Activated naive CD4-positive, alpha-beta T cell treated with anti-CD3 and anti-CD28 coated beads, Interleukin-2, amount 50 U/mL, for 24 hours (primary cell): ENCODE measurements around the gene CSNK1G1.

Experiments used
- H3K27ac Mint-ChIP-seq: one replicate; pipeline ENCODE4 v1.8.0; 2021; ENCODE audit warnings: mild to moderate bottlenecking, mixed read lengths
- H3K27me3 Mint-ChIP-seq: one replicate; pipeline ENCODE4 v1.8.0; 2021; ENCODE audit warnings: mixed read lengths
- H3K36me3 Mint-ChIP-seq: one replicate; pipeline ENCODE4 v1.8.0; 2021; ENCODE audit warnings: mixed read lengths
- H3K4me1 Mint-ChIP-seq: one replicate; pipeline ENCODE4 v1.8.0; 2021; ENCODE audit warnings: mixed read lengths
- H3K4me3 Mint-ChIP-seq: one replicate; pipeline ENCODE4 v1.8.0; 2021; ENCODE audit warnings: mild to moderate bottlenecking, mixed read lengths
- H3K9me3 Mint-ChIP-seq: one replicate; pipeline ENCODE4 v1.8.0; 2021; ENCODE audit warnings: mixed read lengths

Gene CSNK1G1

DNA sequence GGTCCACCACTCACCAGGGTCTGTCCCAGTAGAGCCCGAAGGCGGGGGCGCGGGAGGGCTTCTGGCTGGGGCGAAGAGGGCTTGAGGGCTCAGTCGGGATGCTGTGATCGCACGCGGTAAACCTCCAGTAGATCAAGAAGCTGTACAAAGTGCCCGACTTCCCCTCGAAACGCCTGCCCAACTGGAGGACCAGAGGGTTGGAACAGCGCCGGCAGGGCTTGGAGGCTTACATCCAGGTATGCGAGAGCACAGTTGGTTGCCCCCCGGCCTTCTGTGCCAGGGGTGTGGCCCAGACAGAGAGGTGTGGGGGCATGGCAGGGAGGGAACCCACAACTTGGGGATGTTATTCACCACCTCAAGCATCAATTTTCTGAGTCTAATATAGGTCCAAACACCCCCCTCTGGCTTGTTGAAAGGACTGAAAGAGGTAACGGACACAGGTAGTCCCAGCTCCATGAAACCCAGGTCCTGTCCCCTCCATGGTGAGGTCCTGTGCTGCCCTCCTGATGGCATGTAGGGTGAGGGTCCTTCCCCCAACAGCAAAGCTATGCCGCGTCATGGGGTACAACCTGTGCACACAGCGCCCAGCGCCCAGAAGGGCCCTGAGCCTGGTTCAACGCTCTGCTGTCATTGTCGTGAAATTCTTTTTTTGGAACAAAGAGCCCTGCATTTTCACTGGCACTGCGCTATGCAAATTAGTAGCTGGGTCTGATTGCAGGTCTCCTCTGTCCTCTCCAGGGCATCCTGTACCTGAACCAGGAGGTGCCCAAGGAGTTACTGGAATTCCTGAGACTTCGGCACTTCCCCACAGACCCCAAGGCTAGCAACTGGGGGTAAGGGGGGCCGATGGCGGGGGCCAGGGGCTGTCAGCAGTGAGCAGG lies 203.2 kb downstream of the CSNK1G1 start:
- Mint-ChIP-seq H3K9me3 (no peaks in the 10 kb centered on the region), H3K4me3 (peak overlapping the region; percentile 42), H3K4me1 (peaks cover 23% of the 10 kb centered on the region), H3K36me3 (peaks cover 6% of the 10 kb centered on the region), H3K27ac (no peak overlapping the region), H3K27me3 (peaks cover 4% of the 10 kb centered on the region)

DNA sequence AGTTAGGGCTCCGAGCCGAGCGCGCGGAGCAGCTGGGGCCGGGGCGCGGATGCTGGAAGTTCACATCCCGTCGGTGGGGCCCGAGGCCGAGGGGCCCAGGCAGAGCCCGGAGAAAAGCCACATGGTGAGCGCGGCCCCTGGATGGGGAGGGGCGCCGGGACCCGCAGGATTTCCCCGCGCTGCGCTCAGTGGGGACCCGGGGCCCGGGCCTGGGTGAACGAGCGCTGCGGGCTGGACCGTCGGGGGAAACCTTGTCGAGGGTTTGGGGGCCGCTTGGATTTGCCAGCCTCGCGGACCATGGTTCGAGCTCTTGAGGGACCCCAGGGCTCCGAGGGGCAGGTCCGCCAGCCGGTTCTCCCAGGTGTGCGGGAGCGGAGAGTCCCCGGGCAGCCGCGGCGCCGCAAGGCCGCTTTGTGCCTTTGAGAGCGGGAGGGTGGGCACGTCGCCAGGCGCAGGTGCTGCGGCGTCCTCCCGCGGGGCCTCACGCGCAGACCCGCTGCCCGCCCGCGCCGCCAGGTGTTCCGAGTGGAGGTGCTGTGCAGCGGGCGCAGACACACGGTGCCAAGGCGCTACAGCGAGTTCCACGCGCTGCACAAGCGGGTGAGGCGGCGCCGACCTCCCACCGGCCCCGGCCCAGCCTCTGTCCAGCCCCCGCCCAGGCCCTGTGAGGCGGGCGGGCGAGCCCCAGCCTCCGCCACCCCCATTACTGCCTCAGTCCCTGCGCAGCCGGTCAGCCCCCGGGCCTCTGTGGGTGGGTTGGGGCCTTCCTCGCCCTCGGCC lies 204.1 kb downstream of the CSNK1G1 start, which contains the start of gene SNX22:
SNX22 (plus strand) TSS at position 5 of the 780 bp plus-strand sequence; CDS start at position 50, 45 bp downstream.
- Mint-ChIP-seq H3K27me3 (peaks cover 4% of the 10 kb centered on the region), H3K4me3 (peak within 1 kb of the TSS; percentile 74), H3K36me3 (peaks cover 6% of the 10 kb centered on the region), H3K4me1 (peaks cover 23% of the 10 kb centered on the region), H3K9me3 (no peaks in the 10 kb centered on the region), H3K27ac (no peak within 1 kb of the TSS)

DNA sequence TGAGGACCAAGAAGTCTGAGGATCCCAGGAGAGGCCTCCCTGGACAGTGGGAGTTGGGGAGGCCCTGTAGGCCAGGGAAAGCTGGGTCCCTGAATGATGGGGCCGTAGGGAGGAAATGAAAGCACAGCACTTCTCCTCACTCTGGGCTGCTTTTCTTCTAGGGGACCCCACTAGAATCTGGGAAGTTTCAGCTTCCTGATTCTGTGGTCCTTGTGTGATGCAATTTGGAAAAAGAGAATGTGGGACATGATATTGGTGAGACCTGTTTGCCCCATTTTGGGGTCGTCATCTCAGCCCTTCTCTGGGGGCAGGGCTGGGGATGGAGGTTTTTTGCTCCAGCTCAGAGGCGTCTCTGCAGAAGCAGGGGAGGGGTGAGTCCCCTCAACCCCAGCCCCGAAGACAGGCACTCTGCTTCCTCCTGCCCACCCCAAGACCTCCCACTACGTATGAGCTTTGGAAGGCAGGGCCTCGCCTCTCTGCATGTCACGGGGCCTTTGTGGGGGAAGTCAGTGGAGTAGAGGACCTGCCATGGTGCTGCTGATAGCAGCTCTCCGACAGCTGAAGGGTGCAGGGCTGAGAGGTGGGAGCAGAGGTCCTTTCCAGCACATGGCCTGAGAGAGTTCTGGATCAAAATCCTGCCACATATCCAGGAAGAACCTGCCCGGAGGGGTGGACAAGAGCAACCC lies 205.9 kb downstream of the CSNK1G1 start:
- peaks cover 3% of the 10 kb centered on the region for H3K36me3 Mint-ChIP-seq
- peaks cover 23% of the 10 kb centered on the region for H3K4me1 Mint-ChIP-seq
- no peak overlapping the region for H3K27ac Mint-ChIP-seq
- H3K27me3 Mint-ChIP-seq = peaks cover 4% of the 10 kb centered on the region
- H3K4me3 Mint-ChIP-seq = no peak overlapping the region
- no peaks in the 10 kb centered on the region for H3K9me3 Mint-ChIP-seq

DNA sequence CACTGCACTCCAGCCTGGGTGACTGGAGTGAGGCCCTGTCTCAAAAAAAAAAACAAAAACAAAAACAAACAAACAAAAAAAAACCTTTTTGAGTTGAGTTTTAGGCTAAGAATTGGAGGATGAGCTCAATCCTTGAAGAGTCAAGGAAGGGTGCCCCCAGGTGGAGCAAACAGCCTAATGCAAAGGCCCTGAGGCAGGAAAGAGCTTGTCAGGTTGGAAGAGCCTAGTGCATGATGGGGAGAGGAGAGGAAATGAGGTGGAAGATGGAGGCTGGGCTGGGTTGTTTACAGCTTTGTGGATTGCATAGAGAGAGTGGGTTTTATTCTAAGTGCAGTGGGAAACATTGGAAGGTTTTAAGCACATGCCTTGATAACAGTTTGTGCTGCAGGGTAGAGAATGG lies 206.5 kb downstream of the CSNK1G1 start:
- H3K4me3 Mint-ChIP-seq = no peak overlapping the region
- H3K36me3 Mint-ChIP-seq = peaks cover 2% of the 10 kb centered on the region
- H3K27ac Mint-ChIP-seq = no peak overlapping the region
- H3K27me3 Mint-ChIP-seq = peaks cover 4% of the 10 kb centered on the region
- H3K4me1 Mint-ChIP-seq = peaks cover 23% of the 10 kb centered on the region
- H3K9me3 Mint-ChIP-seq = no peaks in the 10 kb centered on the region

DNA sequence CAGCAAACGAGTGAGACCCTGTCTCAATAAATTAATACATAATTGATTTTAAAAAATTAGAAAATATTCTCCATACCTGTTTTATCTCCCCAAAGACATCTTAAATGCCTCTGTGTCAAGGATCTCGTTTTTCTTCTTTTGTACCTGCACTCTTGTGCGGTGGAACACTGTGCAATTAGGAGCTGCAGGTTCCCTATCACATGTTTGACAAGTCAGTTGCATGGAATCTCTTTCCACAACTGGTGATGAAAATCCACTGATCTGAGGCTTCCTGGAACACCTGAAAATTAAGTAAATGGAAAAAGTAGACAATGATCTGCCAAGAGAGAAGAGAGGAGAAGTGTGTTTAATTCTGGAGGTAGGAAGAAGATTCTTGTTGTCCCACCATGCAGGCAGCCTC lies 207.4 kb downstream of the CSNK1G1 start:
- peaks cover 1% of the 10 kb centered on the region for H3K36me3 Mint-ChIP-seq
- no peaks in the 10 kb centered on the region for H3K9me3 Mint-ChIP-seq
- no peak overlapping the region for H3K27ac Mint-ChIP-seq
- H3K27me3 Mint-ChIP-seq = peaks cover 4% of the 10 kb centered on the region
- peaks cover 20% of the 10 kb centered on the region for H3K4me1 Mint-ChIP-seq
- no peak overlapping the region for H3K4me3 Mint-ChIP-seq

DNA sequence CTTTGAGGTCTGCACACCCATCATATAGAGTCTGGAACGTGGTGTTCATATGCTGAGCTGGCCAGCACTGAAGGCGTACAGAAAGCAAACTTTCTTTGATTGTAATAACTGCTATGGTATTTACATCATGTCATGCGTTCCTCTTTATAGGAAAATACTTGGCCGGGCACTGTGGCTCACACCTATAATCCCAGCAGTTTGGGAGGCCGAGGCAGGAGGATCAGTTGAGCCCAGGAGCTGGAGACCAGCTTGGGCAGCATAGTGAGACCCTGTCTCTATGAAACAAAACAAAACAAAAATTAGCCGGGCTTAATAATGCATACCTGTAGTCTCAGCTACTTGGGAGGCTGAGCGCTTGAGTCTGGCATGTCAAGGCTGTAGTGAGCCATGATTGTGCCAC lies 207.8 kb downstream of the CSNK1G1 start:
- Mint-ChIP-seq H3K9me3 (no peaks in the 10 kb centered on the region), H3K27ac (no peak overlapping the region), H3K36me3 (no peaks in the 10 kb centered on the region), H3K4me1 (peaks cover 16% of the 10 kb centered on the region), H3K4me3 (no peak overlapping the region), H3K27me3 (peaks cover 2% of the 10 kb centered on the region)

DNA sequence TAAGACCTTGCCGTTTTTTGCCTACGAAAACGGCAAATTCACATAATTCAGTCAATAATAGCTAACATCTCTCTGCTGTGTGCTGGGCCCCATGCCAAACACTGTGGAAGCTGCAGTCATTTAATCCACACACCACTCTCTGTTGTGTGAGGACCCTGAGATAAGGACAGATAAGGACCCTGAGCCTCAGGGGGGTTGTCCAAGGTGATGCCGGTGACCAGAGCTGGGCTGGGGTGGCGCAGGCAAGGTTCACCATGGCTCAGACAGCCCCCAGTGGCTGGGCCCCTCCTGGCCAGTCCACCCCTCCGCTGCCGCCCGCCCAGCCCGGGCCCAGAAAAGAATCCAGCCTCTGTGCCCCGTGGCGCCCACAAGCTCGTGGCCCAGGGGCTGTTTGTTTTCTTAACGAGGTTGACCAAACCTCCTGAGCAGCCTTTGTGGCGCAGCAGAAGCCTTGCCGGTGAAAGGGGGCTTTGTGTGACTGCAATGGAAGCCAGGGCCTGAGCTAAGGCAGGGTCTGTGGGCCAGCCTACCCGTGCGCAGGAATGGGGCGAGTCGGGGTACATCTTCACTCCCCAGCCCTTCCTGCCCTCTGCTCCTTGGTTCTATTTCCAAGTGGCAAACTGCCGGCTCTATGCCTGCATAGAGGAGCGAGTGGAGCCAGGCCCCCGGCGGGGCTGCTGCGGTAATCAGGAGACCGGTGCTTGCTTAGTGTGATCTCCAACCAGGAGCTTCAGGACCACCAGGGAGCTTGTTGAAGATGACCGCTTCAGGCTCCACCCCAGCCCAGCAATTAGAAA lies 208.9 kb downstream of the CSNK1G1 start:
- Mint-ChIP-seq H3K9me3 (no peaks in the 10 kb centered on the region), H3K4me3 (no peak overlapping the region), H3K27ac (no peak overlapping the region), H3K36me3 (no peaks in the 10 kb centered on the region), H3K4me1 (peaks cover 16% of the 10 kb centered on the region), H3K27me3 (peaks cover 2% of the 10 kb centered on the region)

DNA sequence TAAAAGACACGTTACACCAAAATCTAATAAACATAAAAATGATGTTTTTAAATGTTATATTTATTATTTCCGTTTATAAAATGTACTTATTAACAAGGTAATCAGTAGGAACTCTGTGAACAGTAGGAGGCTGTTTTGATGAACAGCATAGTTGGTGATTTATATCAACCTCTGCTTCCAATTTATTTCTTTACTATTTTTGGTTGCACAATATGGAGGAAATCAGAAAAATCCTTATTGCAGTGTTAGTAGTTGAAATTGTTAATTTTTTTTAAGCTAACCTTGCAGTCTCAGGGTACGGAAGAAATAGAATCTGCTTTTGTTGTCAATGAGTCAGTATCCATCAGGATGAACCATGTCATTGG lies 209.5 kb downstream of the CSNK1G1 start:
- H3K4me1 Mint-ChIP-seq = peaks cover 16% of the 10 kb centered on the region
- peaks cover 2% of the 10 kb centered on the region for H3K36me3 Mint-ChIP-seq
- no peak overlapping the region for H3K27ac Mint-ChIP-seq
- no peak overlapping the region for H3K4me3 Mint-ChIP-seq
- no peaks in the 10 kb centered on the region for H3K9me3 Mint-ChIP-seq
- peaks cover 2% of the 10 kb centered on the region for H3K27me3 Mint-ChIP-seq

DNA sequence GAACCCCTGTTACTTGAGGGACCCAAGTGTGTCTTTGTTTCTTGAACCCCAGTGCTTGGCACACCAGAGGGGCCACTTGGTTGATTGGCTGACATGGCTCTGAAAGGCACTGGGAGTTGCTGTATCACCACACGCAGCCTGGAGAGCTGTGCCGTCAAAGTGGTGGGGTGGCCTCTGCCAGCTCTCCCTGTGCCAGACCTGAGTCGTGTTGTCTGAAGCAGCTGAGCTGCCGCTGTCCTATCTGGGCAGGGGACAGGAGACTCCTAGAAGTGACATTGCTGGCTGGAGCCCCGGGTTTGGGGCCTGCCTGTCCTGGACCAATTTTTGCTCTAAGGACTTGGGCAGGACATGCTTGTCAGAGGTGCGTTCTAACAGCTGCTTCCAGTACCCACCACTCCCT lies 209.9 kb downstream of the CSNK1G1 start:
- Mint-ChIP-seq H3K27me3 (peaks cover 2% of the 10 kb centered on the region), H3K4me3 (no peak overlapping the region), H3K4me1 (peaks cover 15% of the 10 kb centered on the region), H3K36me3 (peaks cover 5% of the 10 kb centered on the region), H3K9me3 (no peaks in the 10 kb centered on the region), H3K27ac (no peak overlapping the region)

DNA sequence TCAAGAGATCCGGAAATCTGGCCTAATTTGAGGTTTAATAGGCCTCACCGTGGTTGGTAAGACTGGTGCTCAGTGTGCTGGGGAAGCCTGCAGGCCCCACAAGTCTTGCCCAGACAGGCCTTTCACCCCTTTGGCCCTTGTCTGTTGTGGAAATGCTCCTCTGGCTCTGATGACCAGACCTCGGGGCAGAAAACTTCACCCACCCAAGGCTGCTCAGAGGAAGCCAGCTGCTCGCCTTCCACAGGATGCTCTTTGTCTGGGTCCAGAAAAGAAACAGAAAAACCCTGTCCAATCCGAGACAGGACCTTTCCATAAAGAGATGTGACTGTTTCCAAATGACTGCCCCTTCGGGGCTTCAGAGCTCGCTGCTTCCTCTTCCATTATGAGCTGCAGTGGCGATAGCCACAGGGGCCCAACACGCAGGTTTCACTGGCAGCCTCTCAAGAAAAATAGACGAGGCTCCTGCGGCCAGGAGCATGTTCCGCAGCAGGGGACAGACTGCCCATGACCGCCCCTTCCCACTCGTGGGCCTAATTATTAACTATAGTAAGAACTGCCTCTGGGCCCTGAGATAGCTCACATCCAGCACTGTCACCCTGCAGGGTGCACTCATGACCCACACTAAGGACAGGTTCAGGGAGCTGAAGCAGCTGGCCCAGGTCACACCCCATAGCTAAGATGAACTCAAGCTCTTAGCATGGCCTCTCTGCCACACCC lies 211.2 kb downstream of the CSNK1G1 start:
- peaks cover 10% of the 10 kb centered on the region for H3K4me1 Mint-ChIP-seq
- H3K36me3 Mint-ChIP-seq = peaks cover 6% of the 10 kb centered on the region
- no peaks in the 10 kb centered on the region for H3K9me3 Mint-ChIP-seq
- no peak overlapping the region for H3K27ac Mint-ChIP-seq
- no peaks in the 10 kb centered on the region for H3K27me3 Mint-ChIP-seq
- no peak overlapping the region for H3K4me3 Mint-ChIP-seq

DNA sequence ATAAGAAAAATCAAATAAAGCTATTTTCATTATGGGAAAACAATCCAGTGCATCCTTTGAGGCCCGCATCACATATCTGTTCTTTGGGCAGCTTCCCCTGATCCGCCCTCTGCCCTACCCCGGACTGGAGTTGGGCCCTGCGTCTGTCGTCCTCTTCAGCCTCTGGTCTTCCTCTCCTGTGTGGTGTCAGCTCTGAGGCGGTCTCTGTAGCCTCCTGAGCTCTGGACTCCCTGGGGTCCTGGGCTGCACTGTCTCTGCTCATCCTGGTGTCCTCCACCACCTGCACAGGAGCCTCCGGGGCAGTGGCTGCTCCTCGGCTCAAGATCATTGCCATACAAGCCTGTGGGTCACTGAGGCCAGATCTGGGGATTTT lies 211.8 kb downstream of the CSNK1G1 start:
- Mint-ChIP-seq H3K4me3 (no peak overlapping the region), H3K4me1 (peaks cover 5% of the 10 kb centered on the region), H3K27me3 (no peaks in the 10 kb centered on the region), H3K9me3 (no peaks in the 10 kb centered on the region), H3K36me3 (peaks cover 6% of the 10 kb centered on the region), H3K27ac (no peak overlapping the region)

DNA sequence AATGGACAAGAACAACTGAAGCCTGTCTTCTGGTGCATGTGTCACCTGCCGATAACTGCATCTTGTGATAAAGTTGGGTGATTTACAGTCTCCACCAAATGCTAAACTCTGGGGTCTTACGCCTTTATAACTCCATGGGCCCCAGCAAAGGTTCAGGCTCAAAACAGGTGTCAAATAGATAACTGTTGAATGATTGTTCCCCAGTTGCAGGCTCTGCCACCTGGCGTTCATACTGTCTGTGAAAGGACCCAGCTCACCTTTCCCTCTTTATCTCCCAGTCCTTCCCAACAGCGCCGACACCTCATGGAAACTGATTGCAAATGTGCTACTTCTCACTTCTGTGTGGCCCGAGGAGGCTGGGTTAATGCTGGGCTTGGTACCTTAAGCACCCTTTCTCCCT lies 212.7 kb downstream of the CSNK1G1 start:
- no peaks in the 10 kb centered on the region for H3K9me3 Mint-ChIP-seq
- H3K27me3 Mint-ChIP-seq = no peaks in the 10 kb centered on the region
- no peaks in the 10 kb centered on the region for H3K4me1 Mint-ChIP-seq
- no peak overlapping the region for H3K27ac Mint-ChIP-seq
- peaks cover 6% of the 10 kb centered on the region for H3K36me3 Mint-ChIP-seq
- H3K4me3 Mint-ChIP-seq = no peak overlapping the region

DNA sequence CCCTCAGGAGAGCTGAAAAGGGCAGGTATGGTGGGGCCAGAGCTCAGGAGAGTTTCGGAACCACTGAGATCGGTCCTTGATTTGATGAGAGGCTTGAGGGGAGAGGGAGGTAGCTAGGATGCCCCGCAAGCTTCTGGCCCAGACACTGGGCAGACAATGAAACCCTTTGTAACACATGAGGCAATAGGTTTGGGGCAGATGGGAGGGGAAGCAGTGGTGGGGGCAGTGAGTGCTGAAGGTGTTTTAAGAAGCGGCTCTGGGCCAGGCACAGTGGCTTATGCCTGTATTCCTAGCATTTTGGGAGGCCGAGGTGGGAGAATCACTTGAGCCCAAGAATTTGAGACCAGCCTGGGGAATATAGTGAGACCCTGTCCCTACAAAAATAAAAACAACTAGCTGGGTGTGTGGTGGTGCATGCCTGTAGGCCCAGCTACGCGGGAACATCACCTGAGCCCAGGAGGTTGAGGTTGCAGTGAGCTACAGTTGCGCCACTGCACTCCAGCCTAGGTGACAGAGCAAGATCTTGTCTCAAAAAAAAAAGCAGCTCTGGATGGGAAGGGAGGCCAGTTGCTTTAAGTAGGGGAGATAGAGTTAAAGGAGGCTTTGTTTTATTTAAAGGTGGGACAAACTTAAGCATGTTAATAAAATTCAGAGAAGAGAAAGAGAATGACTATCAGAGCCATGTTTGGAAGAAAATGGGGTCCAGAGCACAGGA lies 214.0 kb downstream of the CSNK1G1 start:
- no peaks in the 10 kb centered on the region for H3K4me1 Mint-ChIP-seq
- no peak overlapping the region for H3K27ac Mint-ChIP-seq
- H3K36me3 Mint-ChIP-seq = peaks cover 6% of the 10 kb centered on the region
- no peaks in the 10 kb centered on the region for H3K9me3 Mint-ChIP-seq
- no peak overlapping the region for H3K4me3 Mint-ChIP-seq
- H3K27me3 Mint-ChIP-seq = no peaks in the 10 kb centered on the region

DNA sequence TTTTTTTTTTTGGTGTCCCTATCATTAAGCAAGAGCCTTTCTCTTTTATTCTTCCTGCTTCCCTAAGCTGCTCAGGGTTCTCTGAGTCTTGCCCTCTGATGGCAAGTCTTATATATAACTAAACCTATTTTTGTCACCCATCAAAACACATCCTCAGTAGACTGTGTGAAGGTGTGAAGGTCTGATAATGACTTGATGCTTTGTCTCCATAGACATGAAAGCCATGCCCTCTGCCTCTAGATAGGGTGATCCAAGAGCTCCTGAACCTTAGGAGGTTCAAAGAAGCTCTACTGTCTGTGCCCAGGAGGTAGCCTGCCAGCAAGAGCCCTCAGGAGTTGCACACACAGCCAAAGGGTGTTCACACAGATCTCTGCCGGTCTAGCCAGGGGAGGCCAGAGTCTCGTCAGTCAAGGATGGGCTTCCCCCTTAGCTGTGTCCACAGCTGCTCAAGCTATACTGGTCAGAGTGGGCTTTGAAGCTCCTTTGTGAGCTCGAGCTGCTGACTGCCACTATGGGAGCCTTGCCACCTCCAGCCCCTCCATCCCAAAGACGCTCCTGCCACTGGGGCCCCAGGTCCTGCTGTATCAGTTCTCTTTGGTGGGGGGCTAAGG lies 217.5 kb downstream of the CSNK1G1 start:
- H3K9me3 Mint-ChIP-seq = no peaks in the 10 kb centered on the region
- peaks cover 8% of the 10 kb centered on the region for H3K36me3 Mint-ChIP-seq
- no peaks in the 10 kb centered on the region for H3K27me3 Mint-ChIP-seq
- no peak overlapping the region for H3K27ac Mint-ChIP-seq
- no peaks in the 10 kb centered on the region for H3K4me1 Mint-ChIP-seq
- no peak overlapping the region for H3K4me3 Mint-ChIP-seq
